CD14-positive monocyte (primary cell): ENCODE measurements around the gene SPAAR. TPM values are rescaled to one million over a fixed set of nuclear protein-coding genes. Genes with fewer than 3 reads are reported as not detected.

ENCODE experiments used
- DNase-seq, 3 donors: peaks; one replicate each; pipeline ENCODE4 v3.0.0-alpha.2; 2011 to 2022
- H2AFZ ChIP-seq: 2 replicates; pipeline ENCODE4 v1.6.0; 2012; ENCODE audit warnings: mild to moderate bottlenecking, low read depth, low read length, inconsistent platforms; ENCODE audit not compliant: insufficient read depth, poor library complexity, severe bottlenecking
- H3K27ac ChIP-seq, 2 donors: 1 replicate in 1 of 2; 2 replicates in 1 of 2; pipeline ENCODE4 v1.5.1; 2012 to 2013; ENCODE audit warnings: low read length in 2 of 2, control low read depth in 1 of 2, inconsistent platforms in 1 of 2, low read depth in 1 of 2, mild to moderate bottlenecking in 1 of 2
- H3K27me3 ChIP-seq, 2 donors: one replicate each; pipeline versions ENCODE4 v1.6.0 to v1.6.1; 2011 to 2013; ENCODE audit warnings: low read length in 2 of 2; ENCODE audit not compliant: control insufficient read depth in 2 of 2, insufficient read depth in 2 of 2
- H3K36me3 ChIP-seq, 2 donors: replicated peaks in 1 of 2; 1 replicate in 1 of 2; 2 replicates in 1 of 2; pipeline versions ENCODE4 v1.5.1 to v1.6.1; 2012 to 2013; ENCODE audit warnings: low read length in 2 of 2, control low read depth in 1 of 2, inconsistent platforms in 1 of 2, mild to moderate bottlenecking in 1 of 2; ENCODE audit not compliant: insufficient read depth in 2 of 2, control insufficient read depth in 1 of 2
- H3K4me1 ChIP-seq, 2 donors: 1 replicate in 1 of 2; 2 replicates in 1 of 2; pipeline versions ENCODE4 v1.5.1 to v1.6.1; 2012 to 2013; ENCODE audit warnings: low read length in 2 of 2, control low read depth in 1 of 2, inconsistent platforms in 1 of 2, mild to moderate bottlenecking in 1 of 2, moderate library complexity in 1 of 2; ENCODE audit not compliant: insufficient read depth in 2 of 2, control insufficient read depth in 1 of 2
- H3K4me2 ChIP-seq: replicated peaks from 2 replicates; pipeline ENCODE3; 2012; ENCODE audit warnings: low read length, moderate library complexity, mild to moderate bottlenecking; ENCODE audit not compliant: poor library complexity, severe bottlenecking; ENCODE audit errors: extremely low read depth
- H3K4me3 ChIP-seq, 3 experiments: fragments of 200-600 bp in 1 of 3; sonication (generic) in 1 of 3; replicated peaks in 1 of 3; 1 replicate in 2 of 3; 2 replicates in 1 of 3; pipeline ENCODE4 v1.5.1; 2011 to 2013; ENCODE audit warnings: low read length in 3 of 3, mild to moderate bottlenecking in 3 of 3, control low read depth in 2 of 3, low read depth in 2 of 3, inconsistent platforms in 1 of 3, moderate library complexity in 1 of 3
- H3K79me2 ChIP-seq: 2 replicates; pipeline ENCODE4 v1.6.0; 2012; ENCODE audit warnings: mild to moderate bottlenecking, control low read depth, inconsistent platforms, low read length, moderate library complexity; ENCODE audit not compliant: insufficient read depth
- H3K9ac ChIP-seq: 2 replicates; pipeline ENCODE4 v1.6.0; 2017; ENCODE audit warnings: low read length, mild to moderate bottlenecking; ENCODE audit not compliant: insufficient read depth, poor library complexity, severe bottlenecking
- H3K9me3 ChIP-seq, 2 donors: replicated peaks in 1 of 2; 1 replicate in 1 of 2; 2 replicates in 1 of 2; pipeline versions ENCODE4 v1.5.1 to v1.6.1; 2012 to 2013; ENCODE audit warnings: low read length in 2 of 2, control low read depth in 1 of 2; ENCODE audit not compliant: control insufficient read depth in 1 of 2, insufficient read depth in 1 of 2
- H4K20me1 ChIP-seq: 2 replicates; pipeline ENCODE4 v1.6.0; 2012; ENCODE audit warnings: mild to moderate bottlenecking, low read length, control low read depth, moderate library complexity; ENCODE audit not compliant: insufficient read depth
- H3K27ac Mint-ChIP-seq, 7 donors: one replicate each; pipeline ENCODE4 v1.8.0; 2020; ENCODE audit warnings: mild to moderate bottlenecking in 7 of 7, mixed read lengths in 7 of 7, moderate library complexity in 6 of 7, inconsistent platforms in 2 of 7
- H3K27me3 Mint-ChIP-seq, 3 donors: one replicate each; pipeline ENCODE4 v1.8.0; 2021 to 2022; ENCODE audit warnings: low read depth in 3 of 3, mild to moderate bottlenecking in 3 of 3, mixed read lengths in 3 of 3, moderate library complexity in 3 of 3, inconsistent platforms in 1 of 3
- H3K36me3 Mint-ChIP-seq, 2 donors: one replicate each; pipeline ENCODE4 v1.8.0; 2020; ENCODE audit warnings: mixed read lengths in 2 of 2, inconsistent platforms in 1 of 2, mild to moderate bottlenecking in 1 of 2
- H3K4me1 Mint-ChIP-seq: one replicate; pipeline ENCODE4 v1.8.0; 2020; ENCODE audit warnings: mild to moderate bottlenecking, mixed read lengths
- H3K4me3 Mint-ChIP-seq, 2 donors: one replicate each; pipeline ENCODE4 v1.8.0; 2020; ENCODE audit warnings: mild to moderate bottlenecking in 2 of 2, mixed read lengths in 2 of 2, moderate library complexity in 1 of 2
- H3K9me3 Mint-ChIP-seq, 7 donors: one replicate each; pipeline ENCODE4 v1.8.0; 2020 to 2022; ENCODE audit warnings: mixed read lengths in 7 of 7, mild to moderate bottlenecking in 6 of 7, moderate library complexity in 6 of 7, inconsistent platforms in 2 of 7
- CTCF ChIP-seq: fragments of 200-600 bp; IDR thresholded peaks from one replicate; pipeline ENCODE4 v1.8.0; 2022; ENCODE audit warnings: antibody characterized with exemption, mild to moderate bottlenecking
- WGBS: methylation state at CpG from one replicate; pipeline ENCODE4 v1.1.5; 2013; ENCODE audit warnings: missing lambda C conversion rate; ENCODE audit not compliant: insufficient coverage; 5-methylcytosine and 5-hydroxymethylcytosine counted together
- intact Hi-C, 2 donors: fragments of 100-400 bp; cut with micrococcal nuclease; formaldehyde crosslinking; loops; one replicate each; pipeline versions ENCODE4 v1.15.0 to v1.15.1; 2023
- polyA plus RNA-seq, 3 donors: library from polyadenylated mRNA; depleted of rRNA in 1 of 3; unstranded in 2 of 3; stranded (reverse) in 1 of 3; fragments of 300-500 nt in 2 of 3; fragments of >200 nt in 1 of 3; fragmentation: Illumina TruSeq in 2 of 3; gene quantifications; 1 replicate in 2 of 3; 2 replicates in 1 of 3; pipeline ENCODE4 v1.2.3, GENCODE V29; 2012 to 2021

Gene SPAAR
- polyA plus RNA-seq, 3 donors, result not detected

GRCh38 chr9:35910613-35911359 is 1.5 kb downstream of the SPAAR start:
- Mint-ChIP-seq H3K4me1 (peaks cover 38% of the 10 kb centered on the region), H3K9me3 (peaks cover 0 to 2% (median 0%) of the 10 kb centered on the region in 7 donors), H3K27ac (peak overlapping the region in 1 of 7 donors; percentile 8), H3K27me3 (peaks cover 0 to 5% (median 0%) of the 10 kb centered on the region in 3 donors), H3K4me3 (no peak overlapping the region), H3K36me3 (no peaks in the 10 kb centered on the region)
- H3K9me3 ChIP-seq, result no peaks in the 10 kb centered on the region
- intact Hi-C loops, result loop anchor here in 1 of 2 donors (10.0 kb wide), 1 partner anchor 56 kb away; no protein-coding TSS in a partner anchor
- 63% methylated on average over 10 of the region's 14 CpGs for WGBS
- H4K20me1 ChIP-seq, result no peaks in the 10 kb centered on the region
- TF ChIP-seq CTCF, result peak; percentile 36
- H3K4me1 ChIP-seq, result peaks cover 35% of the 10 kb centered on the region in 2 donors
- no peak overlapping the region for H3K4me2 ChIP-seq
- no peak overlapping the region for H3K4me3 ChIP-seq
- H3K27ac ChIP-seq, result no peak overlapping the region
- no peak overlapping the region for H2AFZ ChIP-seq
- no peaks in the 10 kb centered on the region for H3K36me3 ChIP-seq
- DNase-seq, result no peak
- H3K27me3 ChIP-seq, result no peaks in the 10 kb centered on the region
- H3K79me2 ChIP-seq, result no peaks in the 10 kb centered on the region
- no peak overlapping the region for H3K9ac ChIP-seq

- peaks cover 32% of the 10 kb centered on the region for H3K4me1 Mint-ChIP-seq
- WGBS, result 60% methylated on average over 8 of the region's 10 CpGs
- no peak overlapping the region for H3K4me2 ChIP-seq
- H3K9me3 Mint-ChIP-seq, result peaks cover 0 to 2% (median 0%) of the 10 kb centered on the region in 7 donors
- no peaks in the 10 kb centered on the region for H4K20me1 ChIP-seq
- intact Hi-C loops, result loop anchor here in 1 of 2 donors (10.0 kb wide), 1 partner anchor 57 kb away; no protein-coding TSS in a partner anchor
- H3K36me3 Mint-ChIP-seq, result no peaks in the 10 kb centered on the region
- no peaks in the 10 kb centered on the region for H3K9me3 ChIP-seq
- peaks cover 0 to 2% (median 0%) of the 10 kb centered on the region in 3 donors for H3K27me3 Mint-ChIP-seq
- no peak overlapping the region for H3K9ac ChIP-seq
- peak overlapping the region; percentile 37 for H2AFZ ChIP-seq
- H3K4me1 ChIP-seq, result peaks cover 30% of the 10 kb centered on the region in 2 donors
- no peak overlapping the region for H3K4me3 Mint-ChIP-seq
- no peak overlapping the region for H3K27ac ChIP-seq
- peak overlapping the region in 1 of 7 donors; percentile 20 for H3K27ac Mint-ChIP-seq
- no peaks in the 10 kb centered on the region for H3K79me2 ChIP-seq
- H3K36me3 ChIP-seq, result no peaks in the 10 kb centered on the region
- H3K27me3 ChIP-seq, result no peaks in the 10 kb centered on the region
- no peak overlapping the region for H3K4me3 ChIP-seq
- TF ChIP-seq CTCF, result no peak
- DNase-seq, result no peak
Observed at GRCh38 chr9:35911690-35912089, 2.4 kb downstream of the SPAAR start.
